Stimulated activated CD8-positive, alpha-beta memory T cell treated with anti-CD3 and anti-CD28 coated beads, Interleukin-12 subunit alpha, Interleukin-12 subunit beta, amount 100 ng/mL, for 24 hours (primary cell): ENCODE measurements around the gene DNASE1L2.

ENCODE experiments used
- DNase-seq: peaks from one replicate; pipeline ENCODE4 v3.0.0-alpha.2; 2020; ENCODE audit errors: extremely low read depth

DNASE1L2 gene

GRCh38 chr16:2223942-2224486 is 12.2 kb upstream of the DNASE1L2 start:
- DNase-seq = no peak

- DNase-seq = no peak
Measured at GRCh38 chr16:2226245-2226793, 9.9 kb upstream of the DNASE1L2 start.

- DNase-seq = no peak
Measured at GRCh38 chr16:2226918-2227317, 9.3 kb upstream of the DNASE1L2 start.

DNA sequence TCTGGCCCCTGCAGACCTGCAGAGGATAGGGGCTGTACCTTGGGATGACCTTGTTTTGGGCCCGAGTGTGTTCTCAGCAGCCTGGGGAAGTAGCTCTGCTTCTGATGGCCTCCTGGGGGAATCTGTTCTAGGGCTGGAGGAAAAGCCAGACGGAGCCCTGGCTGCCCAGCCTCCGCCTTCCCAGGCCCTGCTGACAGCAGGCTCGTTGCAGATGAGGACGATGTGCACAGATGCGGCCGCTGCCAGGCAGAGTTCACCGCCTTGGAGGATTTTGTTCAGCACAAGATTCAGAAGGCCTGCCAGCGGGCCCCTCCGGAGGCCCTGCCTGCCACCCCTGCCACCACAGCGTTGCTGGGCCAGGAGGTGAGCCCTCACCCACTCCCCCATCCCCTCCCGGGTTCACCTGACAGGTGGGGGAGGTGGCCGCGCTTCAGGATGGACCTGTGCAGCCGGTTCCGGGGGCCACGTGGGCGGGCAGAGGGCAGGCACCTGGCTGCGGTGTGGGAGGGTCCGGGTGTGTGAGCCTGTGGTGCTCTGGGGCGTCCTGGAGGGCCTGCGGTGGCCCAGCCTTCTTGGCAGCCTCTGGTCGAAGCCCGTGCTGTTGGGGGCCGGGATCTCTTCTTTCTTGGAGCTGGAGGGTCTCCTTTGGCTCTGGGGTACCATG is 8.0 kb upstream of the DNASE1L2 start:
- DNase-seq = no peak

GRCh38 chr16:2229091-2229490 is 7.2 kb upstream of the DNASE1L2 start:
- no peak for DNase-seq

- no peak for DNase-seq
Measured at GRCh38 chr16:2229632-2230250, 6.5 kb upstream of the DNASE1L2 start.

DNA sequence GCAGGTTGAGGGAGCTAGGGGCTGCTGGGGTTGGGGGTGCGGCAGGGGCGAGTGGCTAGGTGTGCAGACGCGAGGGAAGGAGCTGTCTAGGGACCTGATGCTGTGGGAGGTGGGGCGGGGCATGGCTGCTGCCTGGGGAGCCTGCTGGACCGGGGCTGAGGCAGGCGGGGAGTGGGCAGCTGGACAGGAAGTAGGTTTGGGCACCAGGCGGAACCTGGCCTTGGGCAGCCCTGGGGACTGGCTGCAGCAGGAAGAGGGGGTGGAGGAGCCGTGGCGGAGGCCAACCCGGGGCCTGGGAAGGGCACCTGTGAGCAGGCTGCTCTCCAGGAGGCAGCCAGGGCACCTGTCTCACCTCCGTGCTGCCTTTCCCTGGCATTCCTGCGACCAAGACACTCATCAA is 5.9 kb upstream of the DNASE1L2 start:
- DNase-seq = no peak

- DNase-seq = no peak
Measured at GRCh38 chr16:2231016-2231931, 5.0 kb upstream of the DNASE1L2 start.

DNA sequence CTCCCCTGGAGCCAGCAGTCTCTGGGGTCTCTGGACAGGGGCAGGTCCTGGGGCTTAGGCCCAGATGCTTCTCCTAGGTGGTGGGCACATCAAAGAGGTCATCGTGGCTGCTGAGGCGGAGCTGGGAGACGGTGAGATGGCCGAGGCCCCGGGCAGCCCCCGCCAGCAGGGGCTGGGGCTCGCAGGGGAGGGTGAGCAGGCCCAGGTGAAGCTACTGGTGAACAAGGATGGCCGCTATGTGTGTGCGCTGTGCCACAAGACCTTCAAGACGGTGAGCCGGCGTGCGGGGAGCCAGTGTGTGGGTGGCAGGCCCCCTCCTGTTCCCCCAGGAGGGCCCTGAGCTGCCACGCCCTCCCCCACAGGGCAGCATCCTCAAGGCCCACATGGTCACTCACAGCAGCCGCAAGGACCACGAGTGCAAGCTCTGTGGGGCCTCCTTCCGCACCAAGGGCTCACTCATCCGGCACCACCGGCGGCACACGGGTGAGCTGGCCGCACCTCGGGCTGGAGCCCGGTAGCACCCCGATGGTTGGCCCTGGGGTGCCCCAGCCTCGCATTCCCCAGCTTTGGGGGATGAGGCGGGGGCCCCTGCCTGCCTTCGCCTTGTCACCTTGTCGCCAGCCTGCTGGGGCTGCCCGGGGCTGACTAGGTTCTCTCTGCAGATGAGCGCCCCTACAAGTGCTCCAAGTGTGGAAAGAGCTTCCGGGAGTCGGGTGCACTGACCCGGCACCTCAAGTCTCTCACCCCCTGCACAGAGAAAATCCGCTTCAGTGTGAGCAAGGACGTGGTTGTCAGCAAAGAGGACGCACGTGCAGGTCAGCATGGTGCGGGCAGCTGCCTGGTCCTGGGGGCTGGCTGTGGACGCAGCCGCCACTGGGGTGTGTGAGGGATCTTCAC is 3.9 kb upstream of the DNASE1L2 start:
- no peak for DNase-seq

- DNase-seq = no peak
Measured at GRCh38 chr16:2233046-2233775, 3.0 kb upstream of the DNASE1L2 start.

DNA sequence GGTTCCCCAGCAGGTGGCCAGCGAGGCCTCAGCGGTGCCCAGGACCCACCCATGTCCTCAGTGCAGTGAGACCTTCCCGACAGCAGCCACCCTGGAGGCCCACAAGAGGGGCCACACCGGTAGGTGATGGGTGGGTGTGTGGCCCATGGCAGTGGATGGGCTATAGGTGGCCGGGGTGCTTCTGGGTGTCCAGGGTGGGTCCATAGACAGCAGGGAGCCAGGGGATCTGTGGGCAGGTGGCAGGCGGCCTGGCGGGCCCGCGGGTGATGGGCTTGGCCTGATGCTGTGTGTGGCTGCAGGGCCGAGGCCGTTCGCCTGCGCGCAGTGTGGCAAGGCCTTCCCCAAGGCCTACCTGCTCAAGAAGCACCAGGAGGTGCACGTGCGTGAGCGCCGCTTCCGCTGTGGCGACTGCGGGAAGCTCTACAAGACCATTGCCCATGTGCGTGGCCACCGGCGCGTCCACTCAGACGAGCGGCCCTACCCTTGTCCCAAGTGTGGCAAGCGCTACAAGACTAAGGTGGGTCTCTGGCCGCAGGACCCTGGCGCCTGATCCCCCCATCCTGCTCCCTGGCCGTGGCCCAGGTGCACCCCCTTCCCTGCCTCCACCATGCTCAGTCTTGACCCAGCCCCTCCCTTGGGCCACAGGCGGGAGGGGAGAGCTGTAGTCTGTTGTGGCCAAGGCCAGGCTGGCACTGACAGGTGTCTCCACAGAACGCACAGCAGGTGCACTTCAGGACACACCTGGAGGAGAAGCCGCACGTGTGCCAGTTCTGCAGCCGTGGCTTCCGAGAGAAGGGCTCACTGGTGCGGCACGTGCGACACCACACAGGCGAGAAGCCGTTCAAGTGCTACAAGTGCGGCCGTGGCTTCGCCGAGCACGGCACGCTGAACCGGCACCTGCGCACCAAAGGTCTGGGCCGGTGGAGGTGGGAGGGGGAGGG is 2.1 kb upstream of the DNASE1L2 start:
- DNase-seq = no peak

DNA sequence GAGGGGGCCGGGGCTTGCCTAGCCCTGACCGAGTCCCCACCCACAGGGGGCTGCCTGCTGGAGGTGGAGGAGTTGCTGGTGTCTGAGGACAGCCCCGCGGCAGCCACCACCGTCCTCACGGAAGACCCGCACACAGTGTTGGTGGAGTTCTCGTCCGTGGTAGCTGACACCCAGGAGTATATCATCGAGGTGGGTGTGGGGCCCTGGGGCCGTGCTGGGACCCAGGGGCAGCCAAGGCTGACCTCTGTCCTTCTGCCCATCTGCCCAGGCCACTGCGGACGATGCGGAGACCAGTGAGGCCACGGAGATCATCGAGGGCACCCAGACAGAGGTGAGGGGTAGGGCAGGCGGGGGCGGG is 1.5 kb upstream of the DNASE1L2 start:
- DNase-seq = no peak

GRCh38 chr16:2235234-2235651 is 1.0 kb upstream of the DNASE1L2 start:
- no peak for DNase-seq

- no peak for DNase-seq
Measured at GRCh38 chr16:2235695-2236336, 428 bp upstream of the DNASE1L2 start.

- no peak for DNase-seq
Measured at GRCh38 chr16:2237102-2237482, 848 bp downstream of the DNASE1L2 start.

DNA sequence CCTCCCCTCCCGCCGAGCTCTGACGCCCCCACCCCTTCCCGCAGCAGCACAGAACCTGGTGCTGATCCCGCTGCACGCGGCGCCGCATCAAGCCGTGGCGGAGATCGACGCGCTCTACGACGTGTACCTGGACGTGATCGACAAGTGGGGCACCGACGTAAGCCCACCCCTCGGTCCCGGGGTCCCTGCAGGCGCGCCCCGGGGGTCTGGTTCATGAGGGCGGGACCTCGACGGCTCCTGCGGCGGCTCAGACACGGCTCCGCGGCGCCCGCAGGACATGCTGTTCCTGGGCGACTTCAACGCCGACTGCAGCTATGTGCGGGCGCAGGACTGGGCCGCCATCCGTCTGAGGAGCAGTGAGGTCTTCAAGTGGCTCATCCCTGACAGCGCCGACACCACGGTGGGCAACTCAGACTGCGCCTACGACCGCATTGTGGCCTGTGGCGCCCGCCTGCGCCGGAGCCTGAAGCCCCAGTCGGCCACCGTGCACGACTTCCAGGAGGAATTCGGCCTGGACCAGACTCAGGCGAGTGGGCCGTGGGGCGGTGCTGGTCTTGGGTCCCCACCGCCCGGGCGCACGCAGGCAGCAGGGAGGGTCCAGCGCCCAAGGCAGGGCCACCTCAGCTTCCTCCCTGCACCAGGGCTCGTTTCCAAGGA is 1.4 kb downstream of the DNASE1L2 start:
- no peak for DNase-seq

DNA sequence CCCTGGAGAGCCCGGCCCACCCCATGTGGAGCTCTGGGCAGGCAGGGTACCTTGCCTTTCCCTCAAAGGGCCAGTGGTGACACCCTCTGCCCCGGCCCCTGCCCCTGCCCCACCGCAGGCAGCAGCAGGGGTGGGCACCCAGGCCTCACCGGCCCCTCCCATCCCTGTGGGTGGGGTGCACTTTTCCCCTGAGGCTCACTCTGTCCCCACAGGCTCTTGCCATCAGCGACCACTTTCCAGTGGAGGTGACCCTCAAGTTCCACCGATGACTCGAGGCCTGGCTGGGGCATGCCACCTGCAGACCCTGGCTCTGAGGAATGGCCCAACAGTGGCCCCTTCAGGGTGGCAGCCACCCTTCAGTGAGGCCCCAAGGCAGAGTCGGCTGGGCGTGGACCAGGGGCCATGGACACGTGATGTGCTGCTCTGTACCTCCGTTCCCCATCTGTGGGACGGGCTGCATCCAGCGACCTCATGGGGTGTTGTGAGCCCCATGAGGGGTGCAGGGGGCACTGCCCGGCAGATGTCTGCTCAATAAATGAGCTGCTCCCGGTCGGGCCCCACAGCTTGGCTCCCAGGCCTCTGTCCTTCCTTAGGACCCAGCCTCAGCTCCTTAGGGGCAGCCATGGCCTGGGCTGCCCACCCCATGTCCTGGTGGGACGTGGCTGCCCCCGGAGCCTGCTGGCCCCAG is 2.0 kb downstream of the DNASE1L2 start:
- DNase-seq = no peak
